Cardiac fibroblast (primary cell): Measurements from ENCODE around the gene MPIG6B.
A peak's percentile ranks its signal among the peaks of the same experiment; 100 is the strongest.

Experiments
- DNase-seq, 2 donors: peaks; one replicate each; pipeline versions ENCODE4 v3.0.0 to v3.0.0-alpha.2; 2010; ENCODE audit warnings: low read depth in 2 of 2
- H3K4me3 ChIP-seq, 2 donors: replicated peaks in 1 of 2; 1 replicate in 1 of 2; 2 replicates in 1 of 2; pipeline ENCODE4 v1.5.1; 2011; ENCODE audit warnings: low read depth in 2 of 2, low read length in 2 of 2, mild to moderate bottlenecking in 2 of 2, moderate library complexity in 1 of 2
- CTCF ChIP-seq: IDR thresholded peaks from one replicate; pipeline ENCODE4 v1.5.1; 2011; ENCODE audit warnings: low read depth, mild to moderate bottlenecking, low read length, inconsistent platforms

The MPIG6B gene

GRCh38 chr6:31767096-31767645 lies 44.0 kb downstream of the MPIG6B start:
- H3K4me3 ChIP-seq: no peak overlapping the region
- no peak for TF ChIP-seq CTCF
- DNase-seq: no peak

- TF ChIP-seq CTCF: no peak
- H3K4me3 ChIP-seq: no peak overlapping the region
- no peak for DNase-seq
Observed at GRCh38 chr6:31768363-31769257, 45.4 kb downstream of the MPIG6B start.

DNA sequence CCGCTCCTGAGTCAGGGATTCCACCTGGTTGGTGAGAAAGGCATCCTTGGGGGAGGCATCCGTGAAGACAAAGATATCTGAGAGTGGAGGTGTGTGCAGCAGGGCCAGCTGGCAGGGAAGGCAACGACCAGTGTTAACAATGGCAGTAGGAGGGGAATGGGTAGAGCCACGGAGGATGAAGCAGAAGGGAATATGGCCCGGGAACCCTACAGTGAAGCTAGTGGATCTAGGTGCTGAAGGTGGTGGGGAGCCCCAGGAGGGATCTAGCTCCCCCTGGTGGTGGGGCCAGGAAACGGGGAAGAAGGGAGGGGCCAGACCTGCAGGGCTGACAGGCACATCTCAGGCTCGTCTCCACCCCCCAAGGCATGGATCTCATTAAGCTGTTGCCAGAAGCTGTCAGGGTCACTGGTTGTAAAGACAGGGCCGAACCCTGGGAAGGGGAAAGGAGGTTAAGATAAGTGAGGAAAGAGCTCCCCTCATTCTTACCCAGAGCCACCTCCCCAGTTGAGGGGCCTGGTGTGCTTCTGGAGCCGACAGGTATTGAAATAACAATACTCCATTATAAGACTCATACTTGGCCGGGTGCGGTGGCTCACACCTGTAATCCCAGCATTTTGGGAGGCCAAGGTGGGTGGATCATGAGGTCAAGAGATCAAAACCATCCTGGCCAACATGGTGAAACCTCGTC lies 46.7 kb downstream of the MPIG6B start:
- peak; percentile 89 for TF ChIP-seq CTCF
- peak; percentile 64 to 70 for DNase-seq
- H3K4me3 ChIP-seq: no peak overlapping the region

DNA sequence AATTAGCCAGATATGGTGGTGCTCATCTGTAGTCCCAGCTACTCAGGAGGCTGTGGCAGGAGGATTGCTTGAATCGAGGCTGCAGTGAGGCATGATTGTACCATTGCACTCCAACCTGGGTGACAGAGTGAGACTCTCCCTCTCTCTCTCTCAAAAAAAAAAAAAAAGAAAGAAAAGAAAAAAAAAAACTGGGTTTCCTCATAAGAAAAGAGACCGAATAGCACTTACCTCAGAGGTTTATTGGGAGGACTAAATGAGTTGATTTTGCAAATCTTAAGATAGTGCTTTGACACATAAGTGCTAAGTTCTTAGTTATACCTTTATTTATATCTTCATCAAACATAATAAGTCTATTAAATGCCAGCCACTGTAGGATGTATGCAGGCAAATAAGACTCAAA lies 47.7 kb downstream of the MPIG6B start:
- H3K4me3 ChIP-seq: no peak overlapping the region
- no peak for TF ChIP-seq CTCF
- DNase-seq: no peak

- TF ChIP-seq CTCF: no peak
Observed at GRCh38 chr6:31771992-31772358, 48.8 kb downstream of the MPIG6B start.

DNA sequence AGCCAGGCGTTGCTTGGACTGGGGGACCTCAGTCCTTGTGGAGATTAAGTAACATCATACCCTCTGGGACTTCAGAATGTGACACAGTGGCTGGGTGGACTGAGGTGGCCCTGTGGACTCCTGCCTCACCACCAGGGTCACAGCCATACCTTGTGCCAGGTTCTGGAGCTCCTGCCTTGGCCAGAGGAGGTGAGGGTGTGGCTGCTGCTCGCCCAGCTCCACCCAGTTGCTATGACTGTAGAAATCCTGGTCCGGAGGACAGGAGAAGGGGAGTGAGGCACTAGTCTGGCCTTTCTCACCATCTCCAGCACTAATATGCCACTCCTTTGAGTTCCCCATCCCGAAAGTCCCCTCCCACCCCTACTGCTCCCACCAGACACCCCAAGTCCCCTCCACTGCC lies 52.0 kb downstream of the MPIG6B start:
- H3K4me3 ChIP-seq: no peak overlapping the region
- no peak for DNase-seq
- TF ChIP-seq CTCF: no peak

More at GRCh38 chr6:31771992-31772358, 48.8 kb downstream of the MPIG6B start:
- DNase-seq: peak; percentile 36 to 38
- H3K4me3 ChIP-seq: no peak overlapping the region
